Activated CD4-positive, alpha-beta T cell treated with anti-CD3 and anti-CD28 coated beads, Interleukin-2, amount 50 U/mL, for 24 hours (primary cell): ENCODE results near the gene PPIA.
"Not testable (repeated sequence)": the region's sequence is repeated elsewhere in the genome, so short reads cannot be mapped to it uniquely, and the experiment has no call there.

ENCODE experiments used
- DNase-seq, 2 donors: peaks; one replicate each; pipeline ENCODE4 v3.0.0-alpha.2; 2020; ENCODE audit warnings: low read depth in 1 of 2, low spot score in 1 of 2

The PPIA gene

GRCh38 chr7:44819292-44819691 lies 22.8 kb downstream of the PPIA start:
- no peak for DNase-seq

DNA sequence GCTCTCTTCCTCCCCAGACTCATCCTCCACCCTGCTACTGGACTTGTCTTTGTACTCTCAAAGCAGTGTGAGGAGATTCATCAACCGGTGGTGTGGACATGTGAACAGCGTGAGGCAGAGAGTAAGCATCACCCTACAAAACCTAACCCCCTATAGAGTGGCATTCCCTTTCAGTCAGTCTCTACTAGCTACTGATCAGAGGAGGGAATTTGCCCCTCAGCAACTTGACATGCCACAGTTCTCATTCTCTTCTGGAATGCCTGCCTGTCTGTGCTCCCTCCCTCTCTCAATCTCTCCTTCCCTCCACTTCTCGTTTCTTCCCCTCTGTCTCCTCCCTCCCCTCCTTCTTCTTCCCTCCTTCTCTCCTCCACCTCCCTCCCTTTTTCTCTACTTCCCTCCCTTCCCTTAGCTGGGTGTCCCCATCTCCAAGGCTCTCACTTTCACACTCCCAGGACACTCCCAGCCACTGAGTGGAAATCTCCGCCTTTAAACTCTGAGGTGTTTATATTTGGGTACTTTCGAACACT lies 26.8 kb downstream of the PPIA start:
- DNase-seq, result no peak

- DNase-seq, result no peak
Observed at GRCh38 chr7:44824894-44825526, 28.5 kb downstream of the PPIA start.

DNA sequence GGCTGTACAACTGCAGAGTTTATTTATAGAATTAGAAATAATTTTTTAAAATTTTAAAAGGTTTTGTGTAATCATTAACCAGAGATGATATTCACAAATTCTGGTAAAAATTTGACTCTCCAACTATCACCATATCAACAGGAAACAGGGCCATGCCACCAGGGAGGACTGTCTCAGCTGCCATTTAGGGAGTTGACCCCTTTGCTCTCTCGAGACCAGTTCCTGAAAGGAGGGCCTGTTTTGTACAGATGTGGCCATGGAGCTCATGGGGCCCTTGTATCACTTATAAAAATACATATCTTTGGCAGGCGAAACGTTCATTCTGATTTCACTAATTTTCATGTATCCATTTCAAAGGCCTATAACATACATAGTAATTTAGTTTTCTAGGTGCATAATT lies 31.1 kb downstream of the PPIA start:
- DNase-seq, result no peak

DNA sequence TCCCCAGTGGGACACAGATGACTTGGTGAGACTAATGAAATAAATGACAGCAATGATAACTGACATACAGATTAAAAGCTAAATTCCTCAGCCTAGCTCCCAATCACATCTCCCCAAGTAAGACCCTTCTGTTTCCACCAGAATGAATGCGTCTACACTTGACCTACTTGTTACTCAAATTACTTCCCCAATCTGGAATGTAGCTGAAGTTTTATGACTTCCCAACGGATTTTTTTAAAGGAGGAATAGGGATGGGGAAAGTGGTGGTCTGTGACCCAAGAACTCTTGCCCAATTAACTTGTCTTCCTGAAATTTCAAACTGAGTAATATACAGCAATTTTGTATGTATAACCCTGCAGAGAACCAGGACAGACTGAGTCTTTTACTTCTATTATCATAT lies 42.3 kb downstream of the PPIA start:
- no peak for DNase-seq

DNA sequence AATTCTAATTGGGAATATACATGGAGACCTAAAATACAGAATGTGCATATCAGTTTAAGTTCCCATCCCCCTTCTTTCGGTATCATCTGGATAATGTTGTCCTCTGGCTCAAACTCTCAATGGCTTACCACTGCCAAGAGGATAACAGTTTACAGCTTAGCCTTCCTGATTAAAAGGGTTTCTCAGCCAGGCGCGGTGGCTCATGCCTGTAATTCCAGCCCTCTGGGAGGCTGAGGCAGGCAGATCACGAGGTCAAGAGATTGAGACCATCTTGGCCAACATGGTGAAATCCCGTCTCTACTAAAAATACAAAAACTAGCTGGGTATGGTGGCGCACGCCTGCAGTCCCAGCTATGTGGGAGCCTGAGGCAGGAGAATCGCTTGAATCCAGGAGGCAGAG lies 46.2 kb downstream of the PPIA start:
- DNase-seq, result not testable (repeated sequence)

DNA sequence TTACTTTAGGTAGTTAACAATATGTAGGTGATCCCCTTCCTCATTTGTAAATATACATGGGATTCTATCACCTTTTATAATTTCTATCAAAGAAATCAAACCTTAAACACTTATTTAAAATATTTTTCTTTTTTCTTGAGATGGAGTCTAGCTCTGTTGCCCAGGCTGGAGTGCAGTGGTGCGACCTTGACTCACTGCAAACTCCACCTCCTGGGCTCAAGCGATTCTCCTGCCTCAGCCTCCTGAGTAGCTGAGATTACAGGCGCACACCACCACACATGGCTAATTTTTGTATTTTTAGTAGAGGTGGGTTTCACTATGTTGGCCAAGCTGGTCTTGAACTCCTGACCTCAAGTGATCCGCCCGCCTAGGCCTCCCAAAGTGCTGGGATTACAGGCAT lies 47.0 kb downstream of the PPIA start:
- DNase-seq, result not testable (repeated sequence)

- DNase-seq, result no peak
Observed at GRCh38 chr7:44845451-44845850, 49.0 kb downstream of the PPIA start.

DNA sequence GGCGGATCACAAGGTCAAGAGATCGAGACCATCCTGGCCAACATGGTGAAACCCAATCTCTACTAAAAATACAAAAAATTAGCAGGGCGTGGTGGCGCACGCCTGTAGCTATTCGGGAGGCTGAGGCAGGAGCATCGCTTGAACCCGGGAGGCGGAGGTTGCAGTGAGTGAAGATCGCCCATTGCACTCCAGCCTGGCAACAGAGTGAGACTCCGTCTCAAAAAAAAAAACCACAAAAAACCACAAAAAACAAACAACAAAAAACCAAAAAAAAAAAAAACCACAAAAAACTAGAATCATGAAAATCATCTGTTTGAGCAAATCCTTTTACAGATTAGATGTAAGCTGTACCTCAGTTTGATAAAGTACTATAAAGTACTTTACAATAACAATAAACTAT lies 49.9 kb downstream of the PPIA start:
- not testable (repeated sequence) for DNase-seq

GRCh38 chr7:44846816-44847508 lies 50.5 kb downstream of the PPIA start:
- DNase-seq, result no peak

GRCh38 chr7:44847509-44847919 lies 51.0 kb downstream of the PPIA start:
- peak; percentile 68 to 75 for DNase-seq

DNA sequence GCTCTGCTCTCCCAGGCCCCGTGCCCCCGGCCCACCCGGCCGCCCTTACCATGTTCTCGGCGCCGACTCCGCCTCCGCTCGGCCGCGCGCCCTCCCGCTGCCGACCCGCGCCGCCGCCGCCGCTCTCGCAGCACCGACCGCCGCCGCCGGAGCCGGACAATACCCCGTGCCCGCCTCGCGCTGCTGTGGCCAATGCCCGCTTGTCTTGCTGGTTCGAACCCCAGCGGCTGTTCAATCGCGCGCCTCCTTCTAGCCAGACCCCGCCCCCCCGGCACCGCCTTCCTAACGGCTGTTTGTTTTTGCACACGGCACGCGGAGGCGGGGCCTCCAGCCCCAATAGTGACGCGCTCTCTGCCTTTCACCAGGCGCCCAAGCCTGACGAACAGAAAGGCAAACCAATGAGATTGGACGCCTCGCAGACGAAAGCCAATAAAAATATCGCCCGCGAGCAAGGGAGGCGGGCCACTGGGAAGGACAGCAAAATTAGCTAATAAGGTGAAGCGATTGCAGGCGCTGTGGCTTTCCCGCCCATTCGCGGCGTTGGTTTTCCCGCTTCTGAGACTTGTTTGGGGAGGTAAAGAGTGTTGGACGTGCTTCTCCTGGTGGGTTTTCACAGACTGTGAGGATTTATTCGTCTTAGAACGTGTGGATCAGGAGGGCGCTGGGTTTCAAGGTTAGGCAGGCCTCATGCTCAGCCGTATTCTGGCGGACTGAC lies 51.6 kb downstream of the PPIA start, which contains the start of gene H2AZ2:
TSS of gene H2AZ2 (minus strand) at position 168 of the 715 bp plus-strand sequence. CDS start at position 52, 116 bp downstream.
- DNase-seq, result peak; percentile 99 to 100

DNA sequence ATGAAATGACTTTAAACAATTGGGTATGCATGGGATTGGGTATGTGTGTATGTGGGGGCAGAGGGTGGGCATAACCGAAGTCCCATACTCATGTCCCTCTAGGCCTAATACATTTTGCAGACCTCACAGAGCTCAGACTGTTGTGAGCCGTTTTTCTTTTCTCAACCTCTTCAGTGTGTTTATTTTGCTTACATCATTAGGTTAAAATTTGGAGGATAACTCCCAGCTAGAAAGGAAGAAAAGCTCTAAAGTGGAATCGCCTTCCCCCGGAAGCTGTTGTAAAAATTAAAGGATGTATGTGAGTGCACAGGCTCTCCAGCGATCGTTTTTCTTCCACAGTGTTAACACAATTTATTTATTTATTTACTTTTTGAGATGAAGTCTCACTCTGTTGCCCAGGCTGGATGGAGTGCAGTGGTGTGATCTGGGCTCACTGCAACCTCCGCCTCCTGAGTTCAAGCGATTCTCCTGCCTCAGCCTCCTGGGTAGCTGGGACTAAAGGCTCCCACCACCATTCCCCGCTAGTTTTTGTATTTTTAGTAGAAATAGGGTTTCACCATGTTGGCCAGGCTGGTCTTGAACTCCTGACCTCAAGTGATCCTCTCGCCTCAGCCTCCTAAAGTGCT lies 52.9 kb downstream of the PPIA start:
- DNase-seq, result no peak

DNA sequence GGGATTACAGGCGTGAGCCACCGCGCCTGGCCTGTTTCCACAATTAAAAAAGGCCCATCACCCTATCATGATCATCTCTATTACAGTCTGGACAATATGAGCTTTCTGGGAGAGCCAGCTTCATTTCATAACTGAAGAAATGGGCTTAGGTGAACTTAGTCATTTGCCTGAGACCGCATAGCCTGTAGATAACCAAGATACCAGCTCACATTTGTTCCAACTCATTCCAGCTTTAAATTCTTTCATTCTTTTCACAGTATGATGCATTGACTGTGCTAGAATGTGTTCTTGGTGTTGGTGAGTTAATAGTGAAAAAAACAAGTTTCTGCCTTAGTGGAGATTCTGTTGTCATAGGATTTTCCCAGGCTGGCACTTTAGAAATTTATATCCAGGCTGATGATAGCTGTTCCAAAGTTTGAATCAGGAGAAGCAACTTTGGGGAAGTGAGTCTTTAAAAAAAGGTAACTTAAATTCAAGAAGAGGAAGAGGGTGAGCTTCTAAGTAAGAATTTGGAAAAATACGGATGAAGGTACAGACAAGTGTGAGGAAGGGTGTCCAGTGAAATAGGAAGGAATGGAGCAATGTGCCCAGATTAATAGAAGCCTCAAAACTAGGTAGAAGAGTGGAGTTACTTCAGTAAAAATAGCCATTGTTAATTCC lies 53.5 kb downstream of the PPIA start:
- DNase-seq, result no peak

- DNase-seq, result no peak
Observed at GRCh38 chr7:44852590-44852989, 56.1 kb downstream of the PPIA start.
